SJCRH30 (cell line): ENCODE data around the gene STX8. TPM values are rescaled to one million over a fixed set of nuclear protein-coding genes. Genes with fewer than 3 reads are reported as not detected.

Source experiments
- DNase-seq, 2 experiments: peaks; one replicate each; pipeline ENCODE4 v3.0.0-alpha.2; 2015 to 2020
- H3K27ac ChIP-seq: fragments of 250-450 bp; sonication (Bioruptor Pico); 2 replicates; pipeline ENCODE4 v1.5.1; 2020; ENCODE audit warnings: mild to moderate bottlenecking, moderate library complexity
- H3K27me3 ChIP-seq: fragments of 250-450 bp; sonication (Bioruptor Pico); 2 replicates; pipeline ENCODE4 v1.5.1; 2020; ENCODE audit warnings: mild to moderate bottlenecking, moderate library complexity
- H3K36me3 ChIP-seq: fragments of 250-450 bp; sonication (Bioruptor Pico); 2 replicates; pipeline ENCODE4 v1.5.1; 2020; ENCODE audit warnings: mild to moderate bottlenecking, moderate library complexity
- H3K4me1 ChIP-seq: fragments of 250-450 bp; sonication (Bioruptor Pico); 2 replicates; pipeline ENCODE4 v1.5.1; 2020; ENCODE audit warnings: mild to moderate bottlenecking, moderate library complexity
- H3K4me3 ChIP-seq: fragments of 250-450 bp; sonication (Bioruptor Pico); 2 replicates; pipeline ENCODE4 v1.5.1; 2020; ENCODE audit warnings: mild to moderate bottlenecking, moderate library complexity
- H3K9me3 ChIP-seq: fragments of 250-450 bp; sonication (Bioruptor Pico); replicated peaks from 2 replicates; pipeline ENCODE4 v1.5.1; 2020; ENCODE audit warnings: mild to moderate bottlenecking, moderate library complexity
- total RNA-seq: library from RNA; depleted of rRNA; stranded (reverse); fragments of >200 nt; shearing (Covaris generic); gene quantifications from 2 replicates; pipeline ENCODE4 v1.2.3, GENCODE V29; 2014

Gene STX8
- total RNA-seq, 1 experiment from 2014 or later = 47.1 TPM

GRCh38 chr17:9247401-9247938 lies 328.1 kb downstream of the STX8 start:
- Histone ChIP-seq H3K27ac (no peak overlapping the region), H3K36me3 (no peaks in the 10 kb centered on the region), H3K9me3 (no peaks in the 10 kb centered on the region), H3K4me3 (no peak overlapping the region), H3K4me1 (peaks cover 12% of the 10 kb centered on the region), H3K27me3 (no peaks in the 10 kb centered on the region)
- DNase-seq = no peak

- Histone ChIP-seq H3K4me3 (no peak overlapping the region), H3K27me3 (no peaks in the 10 kb centered on the region), H3K27ac (no peak overlapping the region), H3K36me3 (no peaks in the 10 kb centered on the region), H3K4me1 (peaks cover 30% of the 10 kb centered on the region), H3K9me3 (no peaks in the 10 kb centered on the region)
- no peak for DNase-seq
Observed at GRCh38 chr17:9244066-9245052, 331.3 kb downstream of the STX8 start.

GRCh38 chr17:9242983-9243382 lies 332.6 kb downstream of the STX8 start:
- Histone ChIP-seq H3K4me3 (no peak overlapping the region), H3K27me3 (no peaks in the 10 kb centered on the region), H3K9me3 (no peaks in the 10 kb centered on the region), H3K36me3 (no peaks in the 10 kb centered on the region), H3K4me1 (peaks cover 30% of the 10 kb centered on the region), H3K27ac (peak overlapping the region; percentile 80)
- DNase-seq = peak; percentile 61 to 69

GRCh38 chr17:9242497-9242881 lies 333.1 kb downstream of the STX8 start:
- Histone ChIP-seq H3K36me3 (no peaks in the 10 kb centered on the region), H3K4me3 (no peak overlapping the region), H3K4me1 (peaks cover 30% of the 10 kb centered on the region), H3K27me3 (no peaks in the 10 kb centered on the region), H3K27ac (peak overlapping the region; percentile 80), H3K9me3 (no peaks in the 10 kb centered on the region)
- DNase-seq = peak; percentile 62 to 65

GRCh38 chr17:9241774-9242496 lies 333.7 kb downstream of the STX8 start:
- H3K4me3 ChIP-seq = no peak overlapping the region
- H3K9me3 ChIP-seq = no peaks in the 10 kb centered on the region
- no peaks in the 10 kb centered on the region for H3K36me3 ChIP-seq
- H3K27me3 ChIP-seq = no peaks in the 10 kb centered on the region
- peaks cover 30% of the 10 kb centered on the region for H3K4me1 ChIP-seq
- H3K27ac ChIP-seq = peak overlapping the region; percentile 80
- DNase-seq = no peak

GRCh38 chr17:9241371-9241712 lies 334.3 kb downstream of the STX8 start:
- H3K27me3 ChIP-seq = no peaks in the 10 kb centered on the region
- H3K36me3 ChIP-seq = no peaks in the 10 kb centered on the region
- peak overlapping the region; percentile 80 for H3K27ac ChIP-seq
- H3K4me3 ChIP-seq = no peak overlapping the region
- DNase-seq = peak; percentile 40 to 51
- H3K4me1 ChIP-seq = peaks cover 30% of the 10 kb centered on the region
- no peaks in the 10 kb centered on the region for H3K9me3 ChIP-seq

GRCh38 chr17:9240659-9241370 lies 334.8 kb downstream of the STX8 start:
- Histone ChIP-seq H3K27me3 (no peaks in the 10 kb centered on the region), H3K27ac (peak overlapping the region; percentile 80), H3K4me1 (peaks cover 30% of the 10 kb centered on the region), H3K4me3 (peak overlapping the region; percentile 52), H3K9me3 (no peaks in the 10 kb centered on the region), H3K36me3 (no peaks in the 10 kb centered on the region)
- peak; percentile 84 to 86 for DNase-seq

- peaks cover 30% of the 10 kb centered on the region for H3K4me1 ChIP-seq
- peak overlapping the region; percentile 52 for H3K4me3 ChIP-seq
- H3K9me3 ChIP-seq = no peaks in the 10 kb centered on the region
- DNase-seq = peak; percentile 24 to 43
- no peaks in the 10 kb centered on the region for H3K36me3 ChIP-seq
- H3K27ac ChIP-seq = peak overlapping the region; percentile 80
- H3K27me3 ChIP-seq = no peaks in the 10 kb centered on the region
Observed at GRCh38 chr17:9239793-9240658, 335.6 kb downstream of the STX8 start.

- DNase-seq = peak in 1 of 2 experiments; percentile 16
- H3K27ac ChIP-seq = no peak overlapping the region; the same call in 1 of the 2 replicates
- peak overlapping the region; percentile 42 for H3K4me3 ChIP-seq
- no peaks in the 10 kb centered on the region for H3K36me3 ChIP-seq
- peaks cover 30% of the 10 kb centered on the region for H3K4me1 ChIP-seq
- no peaks in the 10 kb centered on the region for H3K9me3 ChIP-seq
- H3K27me3 ChIP-seq = no peaks in the 10 kb centered on the region
Observed at GRCh38 chr17:9239246-9239792, 336.3 kb downstream of the STX8 start.

- no peak for DNase-seq
- Histone ChIP-seq H3K27ac (no peak overlapping the region), H3K36me3 (no peaks in the 10 kb centered on the region), H3K4me1 (peaks cover 30% of the 10 kb centered on the region), H3K9me3 (no peaks in the 10 kb centered on the region), H3K27me3 (no peaks in the 10 kb centered on the region), H3K4me3 (no peak overlapping the region)
Observed at GRCh38 chr17:9238340-9239245, 337.0 kb downstream of the STX8 start.

- Histone ChIP-seq H3K27me3 (no peaks in the 10 kb centered on the region), H3K9me3 (no peaks in the 10 kb centered on the region), H3K4me3 (no peak overlapping the region), H3K4me1 (peaks cover 24% of the 10 kb centered on the region), H3K27ac (no peak overlapping the region), H3K36me3 (no peaks in the 10 kb centered on the region)
- DNase-seq = no peak
Observed at GRCh38 chr17:9237661-9238301, 337.8 kb downstream of the STX8 start.

- H3K27me3 ChIP-seq = no peaks in the 10 kb centered on the region
- peaks cover 19% of the 10 kb centered on the region for H3K4me1 ChIP-seq
- no peaks in the 10 kb centered on the region for H3K36me3 ChIP-seq
- no peak overlapping the region for H3K27ac ChIP-seq
- no peak for DNase-seq
- no peaks in the 10 kb centered on the region for H3K9me3 ChIP-seq
- no peak overlapping the region for H3K4me3 ChIP-seq
Observed at GRCh38 chr17:9237053-9237410, 338.6 kb downstream of the STX8 start.
